ENCODE results near the gene NDE1. TPM values are rescaled to one million over a fixed set of nuclear protein-coding genes. Genes with fewer than 3 reads are reported as not detected.

NDE1 gene
- total and polyA plus RNA-seq, 2 donors (not counting 1 experiment from before 2014, with no cell fraction given) = 33.5 to 149 TPM

- H3K27me3 Mint-ChIP-seq = no peaks in the 10 kb centered on the region
- Histone ChIP-seq H3K9ac (ENCODE audit: low read length) (no peak overlapping the region), H3K4me3 (ENCODE audit: control extremely low read depth in 1 of 5, extremely low read depth in 1 of 5, insufficient read depth in 1 of 5, low read depth in 2 of 5, low read length in 4 of 5) (no peak overlapping the region), H3K79me2 (ENCODE audit: control insufficient read depth, insufficient read depth, low read length) (peaks cover 90% of the 10 kb centered on the region), H4K20me1 (ENCODE audit: control insufficient read depth, insufficient read depth, low read length, poor library complexity, severe bottlenecking) (peaks cover 19% of the 10 kb centered on the region), H3K9me3 (ENCODE audit: control extremely low read depth in 1 of 3, control insufficient read depth in 2 of 3, insufficient read depth in 1 of 3, low read length in 2 of 3) (no peaks in the 10 kb centered on the region), H3K4me2 (replicated peaks; ENCODE audit: low read depth, low read length, poor library complexity, severe bottlenecking) (no peak overlapping the region), H2AFZ (ENCODE audit: insufficient read depth, low read depth, low read length, poor library complexity, severe bottlenecking) (no peak overlapping the region), H3K4me1 (ENCODE audit: control insufficient read depth in 2 of 2, insufficient read depth in 2 of 2, low read length in 2 of 2) (peaks cover 16 to 17% of the 10 kb centered on the region in 2 donors), H3K27ac (ENCODE audit: low read length in 2 of 2) (no peak overlapping the region), H3K27me3 (replicated peaks in 1 of 4; ENCODE audit: control extremely low read depth in 1 of 4, control insufficient read depth in 3 of 4, insufficient read depth in 4 of 4, low read length in 3 of 4) (no peaks in the 10 kb centered on the region), H3K36me3 (replicated peaks in 1 of 2; ENCODE audit: control extremely low read depth in 1 of 2, control insufficient read depth in 1 of 2, extremely low read depth in 1 of 2, insufficient read depth in 2 of 2, low read length in 1 of 2) (peaks cover 0 to 63% of the 10 kb centered on the region in 2 experiments)
- ChIA-PET CTCF (interaction anchor here (0.6 kb wide), 1 partner anchor 148 kb away, joined by 5 read pairs; no protein-coding TSS in a partner anchor), POLR2A (no interaction called here)
- 97% methylated on average over 4 of the region's 5 CpGs for WGBS (ENCODE audit: insufficient coverage)
- TF ChIP-seq CTCF (IDR thresholded peaks at IDR 0.05) (no peak), EZH2 (IDR thresholded peaks at IDR 0.05; ENCODE audit: borderline replicate concordance, insufficient read depth, low read depth, low read length, poor library complexity, severe bottlenecking) (no peak)
- intact Hi-C loops (cut with micrococcal nuclease) = no loop called here
- no peaks in the 10 kb centered on the region for H3K9me3 Mint-ChIP-seq (ENCODE audit: insufficient read depth)
- H3K27ac Mint-ChIP-seq = no peak overlapping the region
- H3K4me3 Mint-ChIP-seq = no peak overlapping the region
- peaks cover 34% of the 10 kb centered on the region for H3K4me1 Mint-ChIP-seq
- ATAC-seq (ENCODE audit: low read depth) (no peak), DNase-seq (no peak)
Observed at GRCh38 chr16:15677447-15677846, 27.4 kb downstream of the NDE1 start.

GRCh38 chr16:15682105-15682570, 32.1 kb downstream of the NDE1 start:
- ChIA-PET CTCF (interaction anchor here (0.7 to 1.9 kb wide), 8 partner anchors 13 to 256 kb away, joined by 3 to 6 read pairs (median 4); partner anchors contain the start of gene MARF1), POLR2A (no interaction called here)
- TF ChIP-seq CTCF (IDR thresholded peaks at IDR 0.05) (peak; percentile 73), EZH2 (IDR thresholded peaks at IDR 0.05; ENCODE audit: borderline replicate concordance, insufficient read depth, low read depth, low read length, poor library complexity, severe bottlenecking) (no peak)
- Histone ChIP-seq H3K4me1 (ENCODE audit: control insufficient read depth in 2 of 2, insufficient read depth in 2 of 2, low read length in 2 of 2) (no peaks in the 10 kb centered on the region), H3K9me3 (ENCODE audit: control extremely low read depth in 1 of 3, control insufficient read depth in 2 of 3, insufficient read depth in 1 of 3, low read length in 2 of 3) (no peaks in the 10 kb centered on the region), H3K27me3 (replicated peaks in 1 of 4; ENCODE audit: control extremely low read depth in 1 of 4, control insufficient read depth in 3 of 4, insufficient read depth in 4 of 4, low read length in 3 of 4) (no peaks in the 10 kb centered on the region), H3K9ac (ENCODE audit: low read length) (no peak overlapping the region), H3K79me2 (ENCODE audit: control insufficient read depth, insufficient read depth, low read length) (peaks cover 94% of the 10 kb centered on the region), H3K36me3 (replicated peaks in 1 of 2; ENCODE audit: control extremely low read depth in 1 of 2, control insufficient read depth in 1 of 2, extremely low read depth in 1 of 2, insufficient read depth in 2 of 2, low read length in 1 of 2) (peaks cover 3 to 79% of the 10 kb centered on the region in 2 experiments), H4K20me1 (ENCODE audit: control insufficient read depth, insufficient read depth, low read length, poor library complexity, severe bottlenecking) (peaks cover 42% of the 10 kb centered on the region), H3K4me2 (replicated peaks; ENCODE audit: low read depth, low read length, poor library complexity, severe bottlenecking) (no peak overlapping the region), H3K4me3 (ENCODE audit: control extremely low read depth in 1 of 5, extremely low read depth in 1 of 5, insufficient read depth in 1 of 5, low read depth in 2 of 5, low read length in 4 of 5) (no peak overlapping the region), H3K27ac (ENCODE audit: low read length in 2 of 2) (peak overlapping the region in 1 of 2 donors; percentile 3), H2AFZ (ENCODE audit: insufficient read depth, low read depth, low read length, poor library complexity, severe bottlenecking) (no peak overlapping the region)
- intact Hi-C loops (cut with micrococcal nuclease) = no loop called here
- ATAC-seq (ENCODE audit: low read depth) (peak; percentile 61), DNase-seq (peak; percentile 44)
- H3K27ac Mint-ChIP-seq = peak overlapping the region; percentile 37
- H3K4me1 Mint-ChIP-seq = peaks cover 5% of the 10 kb centered on the region
- no peak overlapping the region for H3K4me3 Mint-ChIP-seq
- no peaks in the 10 kb centered on the region for H3K9me3 Mint-ChIP-seq (ENCODE audit: insufficient read depth)
- no peaks in the 10 kb centered on the region for H3K27me3 Mint-ChIP-seq
- WGBS (ENCODE audit: insufficient coverage) = 46% methylated on average over 2 of the region's 7 CpGs
